CD14-positive monocyte (primary cell): Measurements from ENCODE around the gene KLHL42. TPM values are rescaled to one million over a fixed set of nuclear protein-coding genes. Genes with fewer than 3 reads are reported as not detected.

Experiments
- DNase-seq, 3 donors: peaks; one replicate each; pipeline ENCODE4 v3.0.0-alpha.2; 2011 to 2022
- H2AFZ ChIP-seq: 2 replicates; pipeline ENCODE4 v1.6.0; 2012; ENCODE audit warnings: mild to moderate bottlenecking, low read depth, low read length, inconsistent platforms; ENCODE audit not compliant: insufficient read depth, poor library complexity, severe bottlenecking
- H3K27ac ChIP-seq, 2 donors: 1 replicate in 1 of 2; 2 replicates in 1 of 2; pipeline ENCODE4 v1.5.1; 2012 to 2013; ENCODE audit warnings: low read length in 2 of 2, control low read depth in 1 of 2, inconsistent platforms in 1 of 2, low read depth in 1 of 2, mild to moderate bottlenecking in 1 of 2
- H3K27me3 ChIP-seq, 2 donors: one replicate each; pipeline versions ENCODE4 v1.6.0 to v1.6.1; 2011 to 2013; ENCODE audit warnings: low read length in 2 of 2; ENCODE audit not compliant: control insufficient read depth in 2 of 2, insufficient read depth in 2 of 2
- H3K36me3 ChIP-seq, 2 donors: replicated peaks in 1 of 2; 1 replicate in 1 of 2; 2 replicates in 1 of 2; pipeline versions ENCODE4 v1.5.1 to v1.6.1; 2012 to 2013; ENCODE audit warnings: low read length in 2 of 2, control low read depth in 1 of 2, inconsistent platforms in 1 of 2, mild to moderate bottlenecking in 1 of 2; ENCODE audit not compliant: insufficient read depth in 2 of 2, control insufficient read depth in 1 of 2
- H3K4me1 ChIP-seq, 2 donors: 1 replicate in 1 of 2; 2 replicates in 1 of 2; pipeline versions ENCODE4 v1.5.1 to v1.6.1; 2012 to 2013; ENCODE audit warnings: low read length in 2 of 2, control low read depth in 1 of 2, inconsistent platforms in 1 of 2, mild to moderate bottlenecking in 1 of 2, moderate library complexity in 1 of 2; ENCODE audit not compliant: insufficient read depth in 2 of 2, control insufficient read depth in 1 of 2
- H3K4me2 ChIP-seq: replicated peaks from 2 replicates; pipeline ENCODE3; 2012; ENCODE audit warnings: low read length, moderate library complexity, mild to moderate bottlenecking; ENCODE audit not compliant: poor library complexity, severe bottlenecking; ENCODE audit errors: extremely low read depth
- H3K4me3 ChIP-seq, 3 experiments: fragments of 200-600 bp in 1 of 3; sonication (generic) in 1 of 3; replicated peaks in 1 of 3; 1 replicate in 2 of 3; 2 replicates in 1 of 3; pipeline ENCODE4 v1.5.1; 2011 to 2013; ENCODE audit warnings: low read length in 3 of 3, mild to moderate bottlenecking in 3 of 3, control low read depth in 2 of 3, low read depth in 2 of 3, inconsistent platforms in 1 of 3, moderate library complexity in 1 of 3
- H3K79me2 ChIP-seq: 2 replicates; pipeline ENCODE4 v1.6.0; 2012; ENCODE audit warnings: mild to moderate bottlenecking, control low read depth, inconsistent platforms, low read length, moderate library complexity; ENCODE audit not compliant: insufficient read depth
- H3K9ac ChIP-seq: 2 replicates; pipeline ENCODE4 v1.6.0; 2017; ENCODE audit warnings: low read length, mild to moderate bottlenecking; ENCODE audit not compliant: insufficient read depth, poor library complexity, severe bottlenecking
- H3K9me3 ChIP-seq, 2 donors: replicated peaks in 1 of 2; 1 replicate in 1 of 2; 2 replicates in 1 of 2; pipeline versions ENCODE4 v1.5.1 to v1.6.1; 2012 to 2013; ENCODE audit warnings: low read length in 2 of 2, control low read depth in 1 of 2; ENCODE audit not compliant: control insufficient read depth in 1 of 2, insufficient read depth in 1 of 2
- H4K20me1 ChIP-seq: 2 replicates; pipeline ENCODE4 v1.6.0; 2012; ENCODE audit warnings: mild to moderate bottlenecking, low read length, control low read depth, moderate library complexity; ENCODE audit not compliant: insufficient read depth
- H3K27ac Mint-ChIP-seq, 7 donors: one replicate each; pipeline ENCODE4 v1.8.0; 2020; ENCODE audit warnings: mild to moderate bottlenecking in 7 of 7, mixed read lengths in 7 of 7, moderate library complexity in 6 of 7, inconsistent platforms in 2 of 7
- H3K27me3 Mint-ChIP-seq, 3 donors: one replicate each; pipeline ENCODE4 v1.8.0; 2021 to 2022; ENCODE audit warnings: low read depth in 3 of 3, mild to moderate bottlenecking in 3 of 3, mixed read lengths in 3 of 3, moderate library complexity in 3 of 3, inconsistent platforms in 1 of 3
- H3K36me3 Mint-ChIP-seq, 2 donors: one replicate each; pipeline ENCODE4 v1.8.0; 2020; ENCODE audit warnings: mixed read lengths in 2 of 2, inconsistent platforms in 1 of 2, mild to moderate bottlenecking in 1 of 2
- H3K4me1 Mint-ChIP-seq: one replicate; pipeline ENCODE4 v1.8.0; 2020; ENCODE audit warnings: mild to moderate bottlenecking, mixed read lengths
- H3K4me3 Mint-ChIP-seq, 2 donors: one replicate each; pipeline ENCODE4 v1.8.0; 2020; ENCODE audit warnings: mild to moderate bottlenecking in 2 of 2, mixed read lengths in 2 of 2, moderate library complexity in 1 of 2
- H3K9me3 Mint-ChIP-seq, 7 donors: one replicate each; pipeline ENCODE4 v1.8.0; 2020 to 2022; ENCODE audit warnings: mixed read lengths in 7 of 7, mild to moderate bottlenecking in 6 of 7, moderate library complexity in 6 of 7, inconsistent platforms in 2 of 7
- WGBS: methylation state at CpG from one replicate; pipeline ENCODE4 v1.1.5; 2013; ENCODE audit warnings: missing lambda C conversion rate; ENCODE audit not compliant: insufficient coverage; 5-methylcytosine and 5-hydroxymethylcytosine counted together
- intact Hi-C, 2 donors: fragments of 100-400 bp; cut with micrococcal nuclease; formaldehyde crosslinking; loops; one replicate each; pipeline versions ENCODE4 v1.15.0 to v1.15.1; 2023
- polyA plus RNA-seq, 3 donors: library from polyadenylated mRNA; depleted of rRNA in 1 of 3; unstranded in 2 of 3; stranded (reverse) in 1 of 3; fragments of 300-500 nt in 2 of 3; fragments of >200 nt in 1 of 3; fragmentation: Illumina TruSeq in 2 of 3; gene quantifications; 1 replicate in 2 of 3; 2 replicates in 1 of 3; pipeline ENCODE4 v1.2.3, GENCODE V29; 2012 to 2021
- TF ChIP-seq, protein P1 (sequence below): fragments of 200-600 bp; IDR thresholded peaks from one replicate; pipeline ENCODE4 v1.8.0; 2022; ENCODE audit warnings: antibody characterized with exemption, mild to moderate bottlenecking

The KLHL42 gene
- polyA plus RNA-seq, 3 donors, result 4.1 to 9.9 (median 7.5) TPM

DNA sequence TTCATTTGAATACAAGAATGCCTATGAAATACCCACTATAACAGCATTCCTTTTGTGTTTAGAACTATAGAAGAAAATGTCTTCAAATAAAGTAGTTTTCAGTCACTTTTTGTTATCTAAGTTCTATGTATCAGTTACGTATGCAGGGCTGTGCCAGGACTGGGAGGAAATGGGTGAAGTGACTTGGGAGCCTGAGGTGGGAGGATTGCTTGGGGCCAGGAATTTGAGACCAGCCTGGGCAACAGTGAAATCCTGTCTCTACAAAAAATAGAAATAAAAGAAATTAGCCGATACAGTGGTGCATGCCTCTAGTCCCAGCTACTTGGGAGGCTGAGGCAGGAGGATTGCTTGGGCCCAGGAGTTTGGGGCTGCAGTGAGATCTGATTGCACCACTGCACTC is 22.9 kb downstream of the KLHL42 start:
- H3K4me2 ChIP-seq, result no peak overlapping the region
- no peaks in the 10 kb centered on the region for H3K79me2 ChIP-seq
- Mint-ChIP-seq H3K27me3 (no peaks in the 10 kb centered on the region), H3K36me3 (peaks cover 17 to 19% of the 10 kb centered on the region in 2 donors), H3K27ac (no peak overlapping the region), H3K9me3 (peaks cover 0 to 3% (median 0%) of the 10 kb centered on the region in 7 donors), H3K4me3 (no peak overlapping the region), H3K4me1 (peaks cover 13% of the 10 kb centered on the region)
- no peaks in the 10 kb centered on the region for H4K20me1 ChIP-seq
- no peak overlapping the region for H3K9ac ChIP-seq
- H2AFZ ChIP-seq, result no peak overlapping the region
- H3K9me3 ChIP-seq, result no peaks in the 10 kb centered on the region
- intact Hi-C loops, result no loop called here
- no peak overlapping the region for H3K4me3 ChIP-seq
- no peak for DNase-seq
- peaks cover 4 to 7% of the 10 kb centered on the region in 2 donors for H3K4me1 ChIP-seq
- 83% methylated on average over 1 of the region's 2 CpGs for WGBS
- H3K36me3 ChIP-seq, result peaks cover 8 to 29% of the 10 kb centered on the region in 2 donors
- TF ChIP-seq, protein P1, sequence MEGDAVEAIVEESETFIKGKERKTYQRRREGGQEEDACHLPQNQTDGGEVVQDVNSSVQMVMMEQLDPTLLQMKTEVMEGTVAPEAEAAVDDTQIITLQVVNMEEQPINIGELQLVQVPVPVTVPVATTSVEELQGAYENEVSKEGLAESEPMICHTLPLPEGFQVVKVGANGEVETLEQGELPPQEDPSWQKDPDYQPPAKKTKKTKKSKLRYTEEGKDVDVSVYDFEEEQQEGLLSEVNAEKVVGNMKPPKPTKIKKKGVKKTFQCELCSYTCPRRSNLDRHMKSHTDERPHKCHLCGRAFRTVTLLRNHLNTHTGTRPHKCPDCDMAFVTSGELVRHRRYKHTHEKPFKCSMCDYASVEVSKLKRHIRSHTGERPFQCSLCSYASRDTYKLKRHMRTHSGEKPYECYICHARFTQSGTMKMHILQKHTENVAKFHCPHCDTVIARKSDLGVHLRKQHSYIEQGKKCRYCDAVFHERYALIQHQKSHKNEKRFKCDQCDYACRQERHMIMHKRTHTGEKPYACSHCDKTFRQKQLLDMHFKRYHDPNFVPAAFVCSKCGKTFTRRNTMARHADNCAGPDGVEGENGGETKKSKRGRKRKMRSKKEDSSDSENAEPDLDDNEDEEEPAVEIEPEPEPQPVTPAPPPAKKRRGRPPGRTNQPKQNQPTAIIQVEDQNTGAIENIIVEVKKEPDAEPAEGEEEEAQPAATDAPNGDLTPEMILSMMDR, result no peak
- H3K27me3 ChIP-seq, result no peaks in the 10 kb centered on the region
- no peak overlapping the region for H3K27ac ChIP-seq

DNA sequence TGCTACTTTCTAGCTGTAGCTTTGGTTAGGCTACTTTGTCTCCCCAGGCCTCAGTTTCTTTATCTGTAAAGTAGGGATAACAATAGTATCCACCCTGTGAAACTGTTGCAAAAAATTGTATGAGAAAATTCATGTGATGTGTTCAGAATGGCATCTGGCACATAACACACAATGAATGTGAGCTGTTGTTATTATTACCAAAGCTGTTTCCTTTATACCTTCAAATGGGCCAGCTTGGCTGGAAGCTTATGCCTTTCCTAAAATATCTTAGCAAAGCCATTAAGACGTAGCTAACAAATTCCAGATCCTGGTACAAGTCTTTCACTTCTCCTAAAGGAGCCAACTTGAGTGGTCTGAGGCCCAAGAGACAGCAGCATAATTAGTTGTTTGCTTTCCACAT is 25.2 kb downstream of the KLHL42 start:
- Histone ChIP-seq H3K4me2 (no peak overlapping the region), H3K4me3 (no peak overlapping the region), H3K27ac (no peak overlapping the region), H3K27me3 (no peaks in the 10 kb centered on the region), H3K9ac (no peak overlapping the region), H3K79me2 (no peaks in the 10 kb centered on the region), H3K36me3 (peaks cover 0 to 8% of the 10 kb centered on the region in 2 donors), H2AFZ (no peak overlapping the region), H4K20me1 (no peaks in the 10 kb centered on the region), H3K4me1 (peaks cover 4 to 7% of the 10 kb centered on the region in 2 donors), H3K9me3 (no peaks in the 10 kb centered on the region)
- TF ChIP-seq, protein P1, result no peak
- intact Hi-C loops, result no loop called here
- peaks cover 4% of the 10 kb centered on the region in 2 donors for H3K36me3 Mint-ChIP-seq
- no peak overlapping the region for H3K4me3 Mint-ChIP-seq
- peaks cover 0 to 3% (median 0%) of the 10 kb centered on the region in 7 donors for H3K9me3 Mint-ChIP-seq
- no peak for DNase-seq
- peaks cover 13% of the 10 kb centered on the region for H3K4me1 Mint-ChIP-seq
- WGBS, result no CpG with 5 or more reads among the region's 1 CpG
- no peak overlapping the region for H3K27ac Mint-ChIP-seq
- peaks cover 0 to 3% (median 1%) of the 10 kb centered on the region in 3 donors for H3K27me3 Mint-ChIP-seq
